ENCODE measurements around the gene PNLIPRP2. TPM values are rescaled to one million over a fixed set of nuclear protein-coding genes. Genes with fewer than 3 reads are reported as not detected.

PNLIPRP2 gene
- total and polyA plus RNA-seq, 8 donors = 1.3 to 11.9 (median 4.1) TPM; not detected in 3

DNA sequence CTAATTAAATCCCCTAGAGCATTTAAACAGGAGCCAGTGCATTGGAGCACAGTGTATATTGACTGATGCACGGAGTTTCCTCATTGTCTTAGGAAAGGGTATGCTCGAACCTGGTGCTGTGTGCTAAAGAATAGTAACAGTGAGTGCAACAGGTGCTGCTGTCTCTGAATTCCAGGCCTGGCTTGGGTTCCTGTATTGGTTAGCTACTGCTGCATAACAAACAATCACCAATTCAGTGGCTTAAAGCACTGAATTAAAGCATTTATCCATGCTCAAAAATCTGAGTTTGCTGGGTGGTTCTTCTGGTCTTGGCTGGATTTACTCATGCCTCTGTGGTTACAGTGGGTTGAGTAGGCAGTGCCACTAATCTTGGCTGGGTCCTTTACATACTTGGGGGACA lies 31.8 kb upstream of the PNLIPRP2 start:
- no peak overlapping the region for H3K27ac ChIP-seq
- TF ChIP-seq EP300 (IDR thresholded peaks at IDR 0.05) (no peak), POLR2A (IDR thresholded peaks at IDR 0.05) (no peak), POLR2AphosphoS5 (IDR thresholded peaks at IDR 0.05) (no peak)
- TF ChIP-seq, protein P1, sequence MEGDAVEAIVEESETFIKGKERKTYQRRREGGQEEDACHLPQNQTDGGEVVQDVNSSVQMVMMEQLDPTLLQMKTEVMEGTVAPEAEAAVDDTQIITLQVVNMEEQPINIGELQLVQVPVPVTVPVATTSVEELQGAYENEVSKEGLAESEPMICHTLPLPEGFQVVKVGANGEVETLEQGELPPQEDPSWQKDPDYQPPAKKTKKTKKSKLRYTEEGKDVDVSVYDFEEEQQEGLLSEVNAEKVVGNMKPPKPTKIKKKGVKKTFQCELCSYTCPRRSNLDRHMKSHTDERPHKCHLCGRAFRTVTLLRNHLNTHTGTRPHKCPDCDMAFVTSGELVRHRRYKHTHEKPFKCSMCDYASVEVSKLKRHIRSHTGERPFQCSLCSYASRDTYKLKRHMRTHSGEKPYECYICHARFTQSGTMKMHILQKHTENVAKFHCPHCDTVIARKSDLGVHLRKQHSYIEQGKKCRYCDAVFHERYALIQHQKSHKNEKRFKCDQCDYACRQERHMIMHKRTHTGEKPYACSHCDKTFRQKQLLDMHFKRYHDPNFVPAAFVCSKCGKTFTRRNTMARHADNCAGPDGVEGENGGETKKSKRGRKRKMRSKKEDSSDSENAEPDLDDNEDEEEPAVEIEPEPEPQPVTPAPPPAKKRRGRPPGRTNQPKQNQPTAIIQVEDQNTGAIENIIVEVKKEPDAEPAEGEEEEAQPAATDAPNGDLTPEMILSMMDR (IDR thresholded peaks at IDR 0.05) = no peak
- H3K4me3 ChIP-seq = no peak overlapping the region
- intact Hi-C loops (cut with DNase I; ENCODE audit: low total_unique reads) = no loop called here
- H3K9me3 ChIP-seq = no peaks in the 10 kb centered on the region
- peaks cover 0 to 17% (median 0%) of the 10 kb centered on the region in 3 donors for H3K27me3 ChIP-seq
- H3K36me3 ChIP-seq = no peaks in the 10 kb centered on the region
- 87 to 97% (median 90%) methylated on average over 2 of the region's 2 CpGs for WGBS, 5 donors
- no peak for DNase-seq
- H3K4me1 ChIP-seq = peaks cover 0 to 20% (median 7%) of the 10 kb centered on the region in 4 donors

DNA sequence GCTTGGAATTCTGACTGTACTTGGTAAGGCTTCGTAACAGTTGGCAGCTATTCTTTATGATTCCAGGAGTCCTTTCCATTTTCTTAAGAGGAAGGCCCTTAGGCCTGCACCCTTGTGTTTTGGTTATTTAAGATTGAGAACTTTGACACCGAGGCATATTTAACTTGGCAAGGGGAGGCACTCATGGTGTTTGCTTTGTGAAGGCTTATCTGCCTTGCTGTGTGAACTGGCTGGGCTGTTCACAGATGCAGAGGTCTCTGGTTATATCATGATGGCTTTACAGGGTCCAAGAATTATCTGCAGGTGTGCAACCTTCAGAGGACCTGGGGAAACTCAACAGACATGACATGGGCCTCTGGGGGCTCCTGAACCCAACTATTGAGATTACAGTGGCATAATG lies 30.8 kb upstream of the PNLIPRP2 start:
- WGBS, 5 donors = 23 to 57% (median 43%) methylated on average over 2 of the region's 2 CpGs
- Histone ChIP-seq H3K27me3 (peaks cover 0 to 24% (median 0%) of the 10 kb centered on the region in 3 donors), H3K4me3 (no peak overlapping the region), H3K36me3 (no peaks in the 10 kb centered on the region), H3K9me3 (no peaks in the 10 kb centered on the region), H3K4me1 (peaks cover 0 to 20% (median 7%) of the 10 kb centered on the region in 4 donors), H3K27ac (no peak overlapping the region)
- DNase-seq = peak; percentile 59 to 71
- intact Hi-C loops (cut with DNase I; ENCODE audit: low total_unique reads) = no loop called here
- TF ChIP-seq POLR2AphosphoS5 (IDR thresholded peaks at IDR 0.05) = peak in 1 of 3 donors; percentile 28
- TF ChIP-seq, protein P1 (IDR thresholded peaks at IDR 0.05) = no peak

DNA sequence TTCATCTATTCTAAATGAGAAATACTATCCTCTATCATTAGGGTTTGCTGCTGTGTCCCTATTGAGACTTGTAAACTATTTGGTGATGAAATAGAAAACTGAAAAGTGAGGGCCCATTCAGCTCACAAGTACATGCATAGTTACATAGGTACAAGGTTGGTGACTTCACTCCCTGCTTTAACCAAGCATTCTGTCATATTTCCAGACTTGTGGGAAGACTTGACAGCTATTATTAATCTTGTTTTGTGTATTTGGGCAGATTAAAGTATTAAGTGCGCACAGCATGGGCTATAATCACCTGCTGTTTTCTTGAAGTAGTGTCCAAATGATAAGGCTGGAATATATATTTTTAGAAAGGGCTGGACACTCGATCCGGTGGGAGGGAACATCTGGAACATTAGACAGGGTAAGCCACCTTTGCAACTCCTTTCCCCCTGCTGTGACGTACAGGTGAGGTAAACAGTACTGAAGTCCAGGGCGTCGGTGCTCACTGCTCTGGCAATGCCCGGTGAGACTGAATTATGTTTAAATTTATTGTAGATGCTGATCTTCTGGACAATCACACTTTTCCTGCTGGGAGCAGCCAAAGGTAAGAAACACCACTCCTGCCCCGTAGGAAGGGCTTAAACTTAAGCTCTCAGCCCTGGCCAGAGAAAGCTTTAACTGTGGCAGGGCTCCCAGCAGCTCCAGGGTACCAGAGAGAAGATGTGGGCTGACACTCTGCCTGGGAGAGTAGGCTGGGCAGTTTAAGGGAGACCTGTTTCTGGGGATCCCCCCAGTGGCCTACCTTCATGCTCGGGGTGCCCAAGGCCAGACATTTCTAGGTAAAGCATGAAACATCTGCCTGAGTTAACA lies 29.9 kb upstream of the PNLIPRP2 start, which contains the start of gene PNLIPRP1:
PNLIPRP1 (plus strand) TSS at position 370 of the 855 bp plus-strand sequence; CDS start at position 541, 171 bp downstream.
- H3K27me3 ChIP-seq = peaks cover 0 to 30% (median 0%) of the 10 kb centered on the region in 3 donors
- H3K9me3 ChIP-seq = no peaks in the 10 kb centered on the region
- no peak within 1 kb of the TSS for H3K4me3 ChIP-seq
- peaks cover 0 to 20% (median 7%) of the 10 kb centered on the region in 4 donors for H3K4me1 ChIP-seq
- H3K27ac ChIP-seq = no peak within 1 kb of the TSS
- WGBS, 5 donors = 33 to 47% (median 43%) methylated on average over 9 of the region's 9 CpGs
- H3K36me3 ChIP-seq = no peaks in the 10 kb centered on the region
- TF ChIP-seq POLR2AphosphoS5 (IDR thresholded peaks at IDR 0.05) (no peak), POLR2A (IDR thresholded peaks at IDR 0.05) (no peak), EP300 (IDR thresholded peaks at IDR 0.05) (no peak)
- TF ChIP-seq, protein P1 (IDR thresholded peaks at IDR 0.05) = no peak
- DNase-seq = peak in 1 of 2 donors; percentile 67
- intact Hi-C loops (cut with DNase I; ENCODE audit: low total_unique reads) = no loop called here

DNA sequence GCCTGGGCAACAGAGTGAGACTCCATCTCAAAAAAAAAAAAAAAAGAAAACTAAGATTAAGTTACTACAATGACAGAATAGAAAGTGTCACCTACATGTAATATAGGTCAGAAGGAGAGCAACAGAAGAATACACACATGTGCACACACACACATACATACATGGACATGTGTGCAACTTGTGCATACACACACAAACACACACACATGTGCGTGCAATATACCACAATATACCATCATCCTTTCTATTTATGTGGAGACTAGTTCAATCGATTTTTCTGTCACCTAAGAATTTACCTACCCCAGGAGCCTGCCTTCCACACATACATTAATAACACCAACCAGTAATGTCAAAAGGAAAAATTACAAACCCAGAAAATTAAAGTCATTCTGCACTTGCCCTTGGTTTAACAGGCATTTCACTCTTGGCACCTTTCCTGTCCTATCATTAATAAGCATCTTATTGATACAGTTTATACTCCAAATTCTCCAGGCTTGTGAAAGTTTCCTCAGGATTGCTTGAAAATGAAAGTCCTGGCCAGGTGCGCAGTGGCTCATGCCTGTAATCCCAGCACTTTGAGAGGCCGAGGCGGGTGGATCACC lies 27.5 kb upstream of the PNLIPRP2 start:
- 75 to 91% (median 89%) methylated on average over 5 of the region's 5 CpGs for WGBS, 5 donors

More for the DNA sequence above, 27.5 kb upstream of the PNLIPRP2 start:
- no peak for DNase-seq
- intact Hi-C loops (cut with DNase I; ENCODE audit: low total_unique reads) = no loop called here
- H3K9me3 ChIP-seq = no peaks in the 10 kb centered on the region
- TF ChIP-seq, protein P1 (IDR thresholded peaks at IDR 0.05) = no peak
- TF ChIP-seq POLR2AphosphoS5 (IDR thresholded peaks at IDR 0.05) = no peak
- TF ChIP-seq POLR2A (IDR thresholded peaks at IDR 0.05) = no peak
- TF ChIP-seq EP300 (IDR thresholded peaks at IDR 0.05) = no peak
- peaks cover 0 to 37% (median 0%) of the 10 kb centered on the region in 3 donors for H3K27me3 ChIP-seq
- H3K4me1 ChIP-seq = peaks cover 0 to 20% (median 7%) of the 10 kb centered on the region in 4 donors
- H3K4me3 ChIP-seq = no peak overlapping the region
- H3K27ac ChIP-seq = no peak overlapping the region
- H3K36me3 ChIP-seq = no peaks in the 10 kb centered on the region
